ENCODE measurements around the gene HELZ.

DNA sequence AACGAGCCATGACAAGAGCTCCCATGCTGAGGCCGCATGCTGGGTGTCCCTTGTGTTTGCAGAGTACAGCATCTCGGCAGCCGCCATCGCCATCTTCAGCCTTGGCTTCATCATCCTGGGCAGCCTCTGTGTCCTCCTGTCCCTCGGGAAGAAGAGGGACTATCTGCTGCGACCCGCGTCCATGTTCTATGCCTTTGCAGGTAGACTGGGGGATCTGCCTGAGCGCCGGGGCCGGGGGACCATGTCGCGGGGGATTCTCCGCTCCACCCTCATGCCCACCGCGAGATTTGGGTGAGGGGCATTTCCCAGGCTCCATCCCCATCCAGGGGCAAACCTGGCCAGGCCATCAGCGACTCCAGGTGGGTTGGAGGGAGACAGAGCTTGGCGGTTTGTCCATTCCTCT, 190.0 kb downstream of the HELZ start:
- TF ChIP-seq EZH2 (IDR thresholded peaks at IDR 0.05; ENCODE audit: insufficient read depth, poor library complexity, severe bottlenecking) (no peak), EZH2phosphoT487 (IDR thresholded peaks at IDR 0.05; ENCODE audit: insufficient read depth, low read depth) (no peak)
